GM06990 (cell line): ENCODE results near the gene NMRK1.

ENCODE experiments used
- DNase-seq: peaks from one replicate; pipeline ENCODE4 v3.0.0-alpha.2; 2011; ENCODE audit not compliant: insufficient read length; ENCODE audit errors: extremely low read depth
- H3K27me3 ChIP-seq: replicated peaks from 2 replicates; pipeline ENCODE4 v1.6.0; 2011; ENCODE audit warnings: low read length; ENCODE audit not compliant: control insufficient read depth, insufficient read depth
- H3K36me3 ChIP-seq: 2 replicates; pipeline ENCODE4 v1.5.1; 2011; ENCODE audit warnings: low read length; ENCODE audit not compliant: control insufficient read depth, insufficient read depth
- H3K4me3 ChIP-seq: replicated peaks from 2 replicates; pipeline ENCODE4 v1.5.1; 2011; ENCODE audit warnings: low read depth, mild to moderate bottlenecking, control low read depth, low read length
- CTCF ChIP-seq: IDR thresholded peaks from 2 replicates; pipeline ENCODE4 v1.5.1; 2011; ENCODE audit warnings: low read length, control low read depth, mild to moderate bottlenecking, inconsistent platforms; ENCODE audit not compliant: insufficient read depth, poor library complexity, severe bottlenecking

NMRK1 gene

GRCh38 chr9:75087824-75088645 is at the start of gene NMRK1, which contains the start of gene OSTF1:
Gene NMRK1 (minus strand): TSS chr9:75088155. CDS start chr9:75083115, 5,040 bp downstream.
Gene OSTF1 (plus strand): TSS chr9:75088514. CDS start chr9:75088693, 179 bp downstream.
- peak; percentile 99 for DNase-seq
- no peaks in the 10 kb centered on the region for H3K27me3 ChIP-seq
- H3K4me3 ChIP-seq, result peak within 1 kb of the TSS; percentile 89
- no peak for TF ChIP-seq CTCF
- H3K36me3 ChIP-seq, result no peaks in the 10 kb centered on the region

DNA sequence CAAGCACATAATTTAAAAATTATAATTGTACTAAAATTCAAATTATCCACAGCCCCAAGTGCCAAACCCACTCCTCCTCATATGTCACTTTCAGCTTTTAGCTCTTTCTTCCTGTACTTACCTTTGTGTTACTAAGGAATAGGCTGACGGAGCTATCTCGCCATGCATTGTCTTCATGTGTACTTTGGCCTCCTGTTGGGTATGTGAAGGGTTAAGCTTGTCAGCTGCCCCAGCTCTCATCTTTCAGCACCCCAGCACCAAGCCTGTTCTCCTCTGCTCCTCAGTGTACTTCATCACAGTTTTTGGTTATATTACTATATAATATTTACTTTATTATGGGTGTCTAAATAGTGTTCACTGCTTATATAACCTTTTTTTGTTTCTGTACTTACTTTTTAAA is 46.5 kb upstream of the NMRK1 start:
- H3K36me3 ChIP-seq, result peaks cover 8% of the 10 kb centered on the region
- H3K4me3 ChIP-seq, result no peak overlapping the region
- no peak for DNase-seq
- no peaks in the 10 kb centered on the region for H3K27me3 ChIP-seq
- no peak for TF ChIP-seq CTCF

DNA sequence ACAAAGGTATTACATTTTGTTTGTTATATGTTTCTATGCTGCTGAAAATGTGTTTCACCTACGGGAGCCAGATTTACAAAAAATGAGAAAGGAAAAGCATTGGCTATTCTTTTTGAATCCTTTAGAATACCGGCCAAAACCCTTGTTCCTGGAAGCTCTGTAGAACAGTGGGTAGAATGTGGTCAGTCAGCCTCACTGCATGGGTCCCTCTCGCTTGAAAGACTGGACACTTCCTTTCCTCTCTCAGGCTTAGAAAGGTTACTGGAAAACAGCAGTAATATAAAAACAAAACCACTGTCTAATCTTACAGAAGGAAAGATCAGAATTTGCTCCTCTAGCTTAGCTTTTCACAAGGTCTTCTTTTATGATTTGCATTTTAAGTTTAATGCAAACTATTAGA is 45.4 kb upstream of the NMRK1 start:
- DNase-seq, result no peak
- Histone ChIP-seq H3K4me3 (no peak overlapping the region), H3K36me3 (peaks cover 8% of the 10 kb centered on the region), H3K27me3 (no peaks in the 10 kb centered on the region)
- TF ChIP-seq CTCF, result no peak

DNA sequence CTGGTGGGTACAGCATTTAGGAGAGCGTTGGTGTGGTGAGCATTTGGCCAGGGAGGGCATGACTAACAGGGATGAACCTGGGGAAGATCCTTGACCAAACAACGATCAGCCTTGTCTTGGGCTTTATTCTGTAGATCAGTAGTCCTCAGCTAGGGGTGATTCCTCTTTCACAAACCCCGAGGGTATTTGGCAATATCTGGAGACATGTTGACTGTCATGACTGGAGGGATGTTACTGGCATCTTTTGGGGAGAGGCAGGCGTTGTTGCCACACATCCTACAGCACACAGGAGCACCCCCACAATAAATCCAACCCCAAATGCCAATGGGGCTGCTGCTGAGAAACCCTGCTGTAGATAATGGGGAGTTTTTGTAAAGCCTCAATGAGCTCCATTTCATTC is 44.3 kb upstream of the NMRK1 start:
- no peak for TF ChIP-seq CTCF
- peaks cover 8% of the 10 kb centered on the region for H3K36me3 ChIP-seq
- no peaks in the 10 kb centered on the region for H3K27me3 ChIP-seq
- no peak for DNase-seq
- no peak overlapping the region for H3K4me3 ChIP-seq

DNA sequence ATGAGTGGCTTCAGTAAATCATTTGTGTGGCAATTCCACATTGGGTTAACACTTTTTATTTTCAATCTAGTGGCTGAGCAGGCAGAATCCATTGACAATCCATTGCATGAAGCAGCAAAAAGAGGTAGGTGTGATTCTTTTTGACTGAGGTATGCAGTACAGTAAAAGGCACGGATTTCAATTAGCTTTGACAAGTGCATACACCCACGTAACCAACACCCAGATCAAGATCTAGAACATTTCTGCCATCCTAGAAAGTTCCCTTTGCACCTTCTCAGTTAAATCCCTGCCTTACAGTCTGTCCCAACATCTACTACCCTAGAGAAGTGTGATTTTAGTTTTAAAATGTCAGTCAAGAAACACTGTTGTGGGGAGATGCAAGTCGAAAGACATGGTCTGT is 43.7 kb upstream of the NMRK1 start:
- Histone ChIP-seq H3K4me3 (no peak overlapping the region), H3K27me3 (no peaks in the 10 kb centered on the region), H3K36me3 (peaks cover 8% of the 10 kb centered on the region)
- DNase-seq, result no peak
- TF ChIP-seq CTCF, result no peak
